Muscle of back (tissue), 13 donors: ENCODE results near the gene ZNF471. TPM values are rescaled to one million over a fixed set of nuclear protein-coding genes. Genes with fewer than 3 reads are reported as not detected.

Experiments used
- DNase-seq, 3 donors: peaks; one replicate each; pipeline versions ENCODE4 v3.0.0 to v3.0.0-alpha.2; 2013
- long read RNA-seq, 9 donors: transcript quantifications; one replicate each; lab custom pipeline, GENCODE V29; 2026
- polyA plus RNA-seq, 10 donors: library from polyadenylated mRNA; unstranded; fragments of 120-200 nt; gene quantifications; one replicate each; pipeline ENCODE4 v1.2.1, GENCODE V29; 2013; ENCODE audit not compliant: insufficient read length in 10 of 10

ZNF471 gene
- polyA plus RNA-seq: 10 to 100 TPM in 7 of 10 donors, 1 to 10 TPM in 3; 8.0 to 23.6 (median 13.0) TPM
- long read RNA-seq, donor 1, full-length matches to known transcripts: 1 of 1 reads
- long read RNA-seq, donor 1, partial matches to known transcripts: 0 of 1 reads
- long read RNA-seq, donor 1, other reads (novel, unspliced or antisense): 0 of 1 reads
- long read RNA-seq, donor 2: 0 reads
- long read RNA-seq, donor 3: 0 reads
- long read RNA-seq, donor 4: 0 reads
- long read RNA-seq, donor 5: 0 reads
- long read RNA-seq, donor 6: 0 reads
- long read RNA-seq, donor 7: 0 reads
- long read RNA-seq, donor 8: 0 reads
- long read RNA-seq, donor 9: 0 reads

- peak; percentile 98 to 100 (median 99) for DNase-seq
Observed at GRCh38 chr19:56507446-56508289, at the start of gene ZNF471. Gene ZNF471 (plus strand): TSS chr19:56507855. CDS start chr19:56511572, 3,717 bp downstream.

- DNase-seq: no peak
Observed at GRCh38 chr19:56474308-56474707, 33.3 kb upstream of the ZNF471 start.

- DNase-seq: peak in 1 of 3 donors; percentile 15
Observed at GRCh38 chr19:56476093-56476492, 31.6 kb upstream of the ZNF471 start.

- DNase-seq: peak; percentile 25 to 76 (median 29)
Observed at GRCh38 chr19:56476651-56477428, 30.8 kb upstream of the ZNF471 start, which contains the start of gene ZNF667. Gene ZNF667 (minus strand): TSS chr19:56477345. CDS start chr19:56462370, 14,975 bp downstream.

- peak; percentile 93 to 99 (median 95) for DNase-seq
Observed at GRCh38 chr19:56477429-56478338, 30.0 kb upstream of the ZNF471 start.

- no peak for DNase-seq
Observed at GRCh38 chr19:56491399-56491798, 16.3 kb upstream of the ZNF471 start.

- no peak for DNase-seq
Observed at GRCh38 chr19:56504581-56504980, 3.1 kb upstream of the ZNF471 start.

GRCh38 chr19:56508290-56508778 is 679 bp downstream of the ZNF471 start:
- no peak for DNase-seq

GRCh38 chr19:56525214-56525860 is 17.7 kb downstream of the ZNF471 start:
- no peak for DNase-seq

- no peak for DNase-seq
Observed at GRCh38 chr19:56537442-56537841, 29.8 kb downstream of the ZNF471 start.

GRCh38 chr19:56538254-56538760 is 30.7 kb downstream of the ZNF471 start:
- DNase-seq: peak; percentile 89 to 98 (median 92)

GRCh38 chr19:56538761-56539263 is 31.2 kb downstream of the ZNF471 start, which contains the start of gene ZFP28:
Gene ZFP28 (plus strand): TSS chr19:56538948. CDS start chr19:56539019, 71 bp downstream.
- peak in 1 of 3 donors; percentile 87 for DNase-seq

GRCh38 chr19:56543776-56544175 is 36.1 kb downstream of the ZNF471 start:
- DNase-seq: no peak

- DNase-seq: no peak
Observed at GRCh38 chr19:56547535-56547934, 39.9 kb downstream of the ZNF471 start.

- no peak for DNase-seq
Observed at GRCh38 chr19:56554272-56554869, 46.7 kb downstream of the ZNF471 start.

- DNase-seq: no peak
Observed at GRCh38 chr19:56562766-56563165, 55.1 kb downstream of the ZNF471 start.

GRCh38 chr19:56566904-56567273 is 59.2 kb downstream of the ZNF471 start:
- DNase-seq: no peak

- DNase-seq: peak; percentile 92 to 98 (median 94)
Observed at GRCh38 chr19:56567274-56568120, 59.8 kb downstream of the ZNF471 start, which contains the start of gene ZNF470. Gene ZNF470 (plus strand): TSS chr19:56567468. CDS start chr19:56570312, 2,844 bp downstream.
